ENCODE results near the gene TMEM92. TPM values are rescaled to one million over a fixed set of nuclear protein-coding genes. Genes with fewer than 3 reads are reported as not detected.

Gene TMEM92
- total RNA-seq, 1 donor from 2014 or later: 0.26 TPM

- no peak for FAIRE-seq
- H3K27me3 ChIP-seq (ENCODE audit: control insufficient read depth, insufficient read depth, low read length): no peaks in the 10 kb centered on the region
Measured at GRCh38 chr17:50272711-50273653, 1.3 kb upstream of the TMEM92 start.

GRCh38 chr17:50273654-50274040 lies 619 bp upstream of the TMEM92 start:
- DNase-seq (ENCODE audit: low read depth) (no peak), FAIRE-seq (no peak)
- TF ChIP-seq CTCF (IDR thresholded peaks at IDR 0.05; ENCODE audit: insufficient read depth, low read length, severe bottlenecking): no peak
- H3K27me3 ChIP-seq (ENCODE audit: control insufficient read depth, insufficient read depth, low read length): no peaks in the 10 kb centered on the region
- H3K4me3 ChIP-seq (ENCODE audit: low read depth, low read length): peak overlapping the region; percentile 58
- no peaks in the 10 kb centered on the region for H3K36me3 ChIP-seq (ENCODE audit: control insufficient read depth, insufficient read depth, low read length)

More at GRCh38 chr17:50272711-50273653, 1.3 kb upstream of the TMEM92 start:
- peak overlapping the region; percentile 48 for H3K4me3 ChIP-seq (ENCODE audit: low read depth, low read length)
- DNase-seq (ENCODE audit: low read depth): no peak
- peak; percentile 66 for TF ChIP-seq CTCF (IDR thresholded peaks at IDR 0.05; ENCODE audit: insufficient read depth, low read length, severe bottlenecking)
- no peaks in the 10 kb centered on the region for H3K36me3 ChIP-seq (ENCODE audit: control insufficient read depth, insufficient read depth, low read length)

GRCh38 chr17:50274897-50275221 lies 593 bp downstream of the TMEM92 start:
- no peak for FAIRE-seq

GRCh38 chr17:50275279-50275678 lies 1.0 kb downstream of the TMEM92 start:
- Histone ChIP-seq H3K4me3 (ENCODE audit: low read depth, low read length) (peak overlapping the region; percentile 58), H3K27me3 (ENCODE audit: control insufficient read depth, insufficient read depth, low read length) (no peaks in the 10 kb centered on the region), H3K36me3 (ENCODE audit: control insufficient read depth, insufficient read depth, low read length) (peaks cover 5% of the 10 kb centered on the region)
- no peak for TF ChIP-seq CTCF (IDR thresholded peaks at IDR 0.05; ENCODE audit: insufficient read depth, low read length, severe bottlenecking)
- no peak for DNase-seq (ENCODE audit: low read depth)
- FAIRE-seq: no peak

More at GRCh38 chr17:50274897-50275221, 593 bp downstream of the TMEM92 start:
- no peak for TF ChIP-seq CTCF (IDR thresholded peaks at IDR 0.05; ENCODE audit: insufficient read depth, low read length, severe bottlenecking)
- Histone ChIP-seq H3K4me3 (ENCODE audit: low read depth, low read length) (peak overlapping the region; percentile 58), H3K36me3 (ENCODE audit: control insufficient read depth, insufficient read depth, low read length) (peaks cover 4% of the 10 kb centered on the region), H3K27me3 (ENCODE audit: control insufficient read depth, insufficient read depth, low read length) (no peaks in the 10 kb centered on the region)
- DNase-seq (ENCODE audit: low read depth): no peak

GRCh38 chr17:50276588-50277356 lies 2.5 kb downstream of the TMEM92 start:
- FAIRE-seq (no peak), DNase-seq (ENCODE audit: low read depth) (peak; percentile 32)
- no peak overlapping the region for H3K4me3 ChIP-seq (ENCODE audit: low read depth, low read length)
- no peak for TF ChIP-seq CTCF (IDR thresholded peaks at IDR 0.05; ENCODE audit: insufficient read depth, low read length, severe bottlenecking)
- H3K27me3 ChIP-seq (ENCODE audit: control insufficient read depth, insufficient read depth, low read length): no peaks in the 10 kb centered on the region
- H3K36me3 ChIP-seq (ENCODE audit: control insufficient read depth, insufficient read depth, low read length): peaks cover 6% of the 10 kb centered on the region
